Amniotic epithelial cell (primary cell): ENCODE measurements around the gene AGAP1.
A peak's percentile ranks its signal among the peaks of the same experiment; 100 is the strongest.

Experiments
- DNase-seq: peaks from one replicate; pipeline ENCODE4 v3.0.0-alpha.2; 2010; ENCODE audit warnings: low read depth

Gene AGAP1

GRCh38 chr2:235848055-235848454 lies 354.2 kb downstream of the AGAP1 start:
- DNase-seq, result no peak

DNA sequence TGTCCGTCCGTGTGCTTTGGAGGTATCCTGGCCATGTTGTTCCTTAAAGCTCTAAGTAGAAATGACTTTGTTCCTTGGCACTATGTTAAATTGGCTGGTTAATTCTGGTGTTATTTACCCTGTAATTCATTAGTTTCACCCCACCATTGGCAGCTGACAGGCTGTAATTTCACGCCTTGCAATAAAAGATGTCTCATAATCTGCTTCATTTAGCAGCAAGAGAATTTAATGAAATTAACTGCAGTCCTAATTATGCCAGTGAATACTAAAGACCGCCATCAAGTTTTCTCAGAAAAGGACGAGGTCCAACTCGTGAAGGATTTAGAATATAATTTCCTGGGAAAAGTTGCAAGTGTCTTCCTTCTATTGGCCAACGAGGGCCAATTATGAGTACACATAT lies 355.1 kb downstream of the AGAP1 start:
- no peak for DNase-seq

DNA sequence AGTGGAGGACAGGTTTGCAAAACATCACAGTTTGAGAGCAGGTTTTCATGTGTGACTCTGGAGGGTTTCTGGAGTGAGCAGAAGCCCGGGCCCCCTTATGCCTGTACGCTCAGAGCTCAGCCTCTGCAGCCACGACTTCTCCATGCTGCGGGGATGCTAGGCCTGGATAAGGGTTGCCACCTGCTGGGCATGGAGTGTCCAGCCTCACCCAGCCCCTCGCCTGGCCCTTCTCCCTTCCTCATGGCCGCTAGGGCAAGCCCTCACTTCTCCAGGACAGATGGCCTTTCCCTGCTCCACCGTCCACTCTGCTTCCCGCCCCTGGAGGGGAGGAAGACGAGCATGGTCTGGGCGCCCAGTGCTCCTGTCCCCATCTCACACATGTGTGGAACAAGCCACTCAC lies 355.6 kb downstream of the AGAP1 start:
- no peak for DNase-seq

DNA sequence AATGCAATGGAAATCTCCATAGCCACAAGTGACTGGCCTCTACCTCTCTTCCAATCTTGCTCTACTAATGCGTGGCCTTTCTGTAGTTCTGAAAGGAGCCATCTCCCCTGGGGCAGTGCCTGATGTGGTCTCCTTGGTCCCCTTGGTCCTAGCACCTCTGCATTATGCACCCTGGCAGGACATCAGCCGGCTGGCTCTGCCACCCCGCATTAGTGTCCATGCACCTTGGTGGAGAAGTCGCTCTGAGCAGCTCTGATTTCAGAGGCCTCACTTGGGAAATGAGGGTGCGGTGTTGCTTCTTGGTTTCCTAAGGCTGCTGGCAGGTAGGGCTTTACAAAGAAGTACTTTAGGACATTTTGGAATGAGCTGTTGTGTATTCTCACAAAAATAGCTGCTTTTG lies 356.4 kb downstream of the AGAP1 start:
- no peak for DNase-seq

- DNase-seq, result no peak
Measured at GRCh38 chr2:235850771-235851551, 357.1 kb downstream of the AGAP1 start.

GRCh38 chr2:235851828-235852525 lies 358.1 kb downstream of the AGAP1 start:
- no peak for DNase-seq

GRCh38 chr2:235852526-235852920 lies 358.7 kb downstream of the AGAP1 start:
- no peak for DNase-seq

DNA sequence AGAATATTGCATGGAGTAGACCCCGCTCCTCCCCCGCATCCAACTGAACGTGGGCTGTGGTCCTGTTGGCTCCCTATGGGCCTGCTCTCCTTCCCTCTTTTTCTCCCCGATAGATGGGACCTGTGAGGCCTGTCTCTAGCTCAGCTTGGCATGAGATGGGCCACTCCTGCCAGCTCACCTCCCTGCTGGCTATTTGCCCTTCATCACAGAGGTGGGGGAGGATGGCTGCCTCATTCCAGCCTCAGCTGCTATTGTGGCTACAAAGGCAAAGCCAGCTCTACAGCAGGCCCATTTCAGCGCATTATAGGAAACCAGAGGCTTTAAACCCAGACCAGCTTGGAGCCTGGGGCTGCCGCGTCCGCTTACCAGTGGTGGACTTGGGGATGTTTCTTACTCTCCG lies 360.4 kb downstream of the AGAP1 start:
- no peak for DNase-seq

DNA sequence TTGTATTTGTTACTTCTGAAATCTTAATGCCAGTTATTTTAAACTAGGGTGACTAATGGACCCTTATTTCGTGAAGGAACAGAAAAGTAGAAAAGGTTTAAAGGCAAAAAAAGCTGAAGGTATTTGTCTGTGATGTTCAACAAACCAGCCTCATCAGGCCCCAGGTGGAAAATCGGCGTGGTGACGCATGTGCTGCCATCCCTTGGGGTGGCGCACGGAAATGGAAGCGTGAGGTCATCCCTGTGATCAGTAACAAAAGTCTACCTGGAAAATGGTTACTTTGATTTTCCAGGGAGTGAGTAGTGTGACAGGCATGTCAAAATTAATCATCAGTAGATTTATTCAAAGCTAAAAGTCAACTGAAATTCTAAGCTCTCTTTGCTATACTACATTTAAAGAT lies 361.2 kb downstream of the AGAP1 start:
- DNase-seq, result no peak

DNA sequence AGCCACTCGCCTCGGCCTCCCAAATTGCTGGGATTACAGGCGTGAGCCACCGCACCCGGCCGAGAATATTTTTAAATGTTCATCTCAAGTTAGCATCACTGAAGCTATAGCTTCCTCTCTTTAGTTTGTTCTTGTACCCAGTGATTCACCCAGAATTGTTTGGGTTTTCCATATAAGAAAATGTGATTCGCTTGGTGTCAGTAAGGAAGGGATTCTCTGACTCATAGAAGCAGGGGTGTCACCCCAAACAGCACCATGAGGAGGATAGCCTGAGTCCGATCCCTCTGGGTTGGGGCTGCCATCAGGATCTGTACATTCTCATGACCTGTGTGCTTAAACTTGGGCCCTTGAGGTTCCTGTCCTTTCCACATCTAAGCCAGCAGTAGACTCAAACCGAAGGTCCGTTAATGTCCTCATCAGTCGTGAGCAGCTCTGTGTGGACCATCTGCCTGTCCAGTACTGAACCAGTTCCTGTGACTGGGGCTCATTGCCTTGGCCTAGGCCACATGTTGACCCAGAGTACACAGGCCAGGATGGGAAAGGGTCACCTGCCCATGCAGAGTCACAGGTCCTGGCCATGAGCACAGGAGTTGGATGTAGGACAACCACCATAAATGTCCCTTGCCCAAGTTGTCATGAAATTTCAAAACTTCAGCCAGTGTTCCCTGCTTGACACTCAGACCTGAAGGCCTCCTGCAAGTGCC lies 362.5 kb downstream of the AGAP1 start:
- no peak for DNase-seq

DNA sequence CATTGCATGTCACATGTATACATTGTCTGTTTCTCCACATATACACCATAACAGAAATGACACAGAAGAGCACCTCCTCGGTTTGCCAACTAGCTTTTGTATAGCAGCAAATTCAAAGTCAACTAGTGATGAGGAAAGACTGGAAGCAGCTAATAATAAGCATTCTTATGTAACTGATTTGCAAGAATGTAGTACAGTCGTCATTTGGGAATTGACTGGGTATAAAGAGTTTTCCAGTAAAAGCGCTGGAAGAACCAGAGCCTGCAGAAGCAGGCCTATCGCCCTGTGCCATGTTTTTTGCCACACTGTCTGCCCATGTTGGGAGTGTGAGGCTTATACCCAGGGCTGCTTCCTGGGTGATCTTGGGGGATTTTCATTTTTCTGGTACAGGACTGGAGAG lies 363.8 kb downstream of the AGAP1 start:
- no peak for DNase-seq

- no peak for DNase-seq
Measured at GRCh38 chr2:235858881-235859280, 365.0 kb downstream of the AGAP1 start.

GRCh38 chr2:235859651-235860050 lies 365.8 kb downstream of the AGAP1 start:
- no peak for DNase-seq

- DNase-seq, result no peak
Measured at GRCh38 chr2:235860111-235860510, 366.3 kb downstream of the AGAP1 start.

DNA sequence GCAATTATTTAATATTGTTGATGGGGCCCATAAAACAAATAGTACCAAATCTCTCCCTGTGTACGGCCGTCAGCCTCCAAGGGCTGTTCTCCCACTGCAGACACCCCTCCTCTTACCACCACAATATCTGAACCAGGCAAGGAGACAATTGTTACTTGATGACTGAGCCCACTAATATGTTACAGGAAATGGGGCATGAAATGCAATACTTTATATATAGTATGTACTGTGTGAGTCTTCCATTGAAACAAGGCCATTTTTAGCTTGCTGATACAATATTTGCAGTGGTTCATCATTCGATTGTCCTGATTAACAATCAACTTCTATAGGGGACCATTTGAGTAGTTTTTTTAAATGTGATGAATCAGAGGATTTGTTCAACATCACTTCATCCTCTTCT lies 367.0 kb downstream of the AGAP1 start:
- no peak for DNase-seq

- no peak for DNase-seq
Measured at GRCh38 chr2:235861383-235861782, 367.5 kb downstream of the AGAP1 start.

DNA sequence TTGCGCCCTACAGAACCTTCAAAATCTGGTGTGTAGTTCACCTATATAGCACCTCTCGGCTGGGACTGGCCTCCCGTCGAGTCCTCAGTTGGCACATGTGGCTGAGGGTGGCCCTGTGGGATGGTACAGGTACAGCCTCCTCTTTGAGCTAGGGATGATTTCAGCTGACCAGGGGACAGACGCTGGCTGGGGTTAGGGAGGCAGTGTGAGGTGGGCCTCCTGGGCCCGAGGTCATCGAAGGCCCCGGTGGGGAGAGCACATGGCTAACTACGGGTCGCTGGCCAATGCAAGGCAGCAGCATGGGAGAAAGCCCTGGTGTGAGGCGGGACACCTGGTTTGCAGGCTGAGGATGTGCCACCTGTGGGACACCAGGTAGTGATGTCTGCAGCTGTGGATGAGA lies 369.6 kb downstream of the AGAP1 start:
- no peak for DNase-seq

DNA sequence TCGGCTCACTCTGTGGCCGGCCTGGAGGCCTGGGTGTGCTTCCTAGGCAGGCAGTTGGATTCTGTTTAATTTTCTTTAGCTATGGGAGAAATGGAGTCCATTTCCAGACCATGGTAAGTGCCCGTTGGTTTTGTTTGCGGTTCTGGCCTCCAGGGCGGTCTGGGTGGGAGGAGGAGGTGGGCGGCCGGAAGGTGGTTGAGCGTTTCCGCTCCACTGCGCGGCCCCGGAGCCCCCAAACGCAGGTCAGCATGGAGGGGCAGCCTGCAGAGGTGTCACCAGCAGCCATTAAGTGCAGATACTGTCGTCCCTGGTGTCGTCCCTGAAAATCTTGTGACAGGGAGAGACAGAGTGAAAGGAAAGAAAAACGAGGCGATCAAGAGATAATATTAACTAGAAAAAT lies 370.5 kb downstream of the AGAP1 start:
- DNase-seq, result no peak

- no peak for DNase-seq
Measured at GRCh38 chr2:235864733-235865515, 371.1 kb downstream of the AGAP1 start.

GRCh38 chr2:235866373-235866772 lies 372.5 kb downstream of the AGAP1 start:
- no peak for DNase-seq

GRCh38 chr2:235868224-235868623 lies 374.4 kb downstream of the AGAP1 start:
- DNase-seq, result peak; percentile 78

DNA sequence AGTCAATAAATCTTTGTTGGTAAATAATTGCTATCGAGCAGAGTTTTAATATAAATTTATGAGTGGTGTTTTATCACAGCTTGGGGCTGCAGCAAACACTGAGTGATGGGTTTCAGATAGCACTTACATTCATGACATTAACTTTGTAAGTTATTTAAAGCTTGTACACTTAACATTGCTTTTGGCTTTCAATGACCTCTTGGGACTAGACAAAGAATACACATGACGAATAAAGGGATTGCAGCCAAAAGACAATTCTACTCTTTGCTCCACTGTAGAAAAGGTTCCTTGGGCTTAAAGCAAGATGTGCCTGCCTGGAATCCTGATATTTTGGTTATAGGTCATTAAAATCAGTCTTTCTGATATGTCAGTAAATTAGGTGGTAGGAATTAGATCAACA lies 374.8 kb downstream of the AGAP1 start:
- no peak for DNase-seq
